Stomach smooth muscle (tissue), 2 donors: ENCODE measurements around the gene SART1.

Source experiments
- H3K27ac ChIP-seq: one replicate; pipeline ENCODE4 v1.7.0; 2013; ENCODE audit warnings: mild to moderate bottlenecking, low read length, inconsistent platforms
- H3K27me3 ChIP-seq, 2 donors: one replicate each; pipeline ENCODE4 v1.7.0; 2013; ENCODE audit warnings: low read length in 2 of 2; ENCODE audit not compliant: insufficient read depth in 2 of 2, control insufficient read depth in 1 of 2
- H3K36me3 ChIP-seq, 2 donors: one replicate each; pipeline ENCODE4 v1.7.0; 2013; ENCODE audit warnings: low read length in 2 of 2; ENCODE audit not compliant: control insufficient read depth in 2 of 2, insufficient read depth in 2 of 2
- H3K4me1 ChIP-seq: one replicate; pipeline ENCODE4 v1.7.0; 2013; ENCODE audit warnings: low read length; ENCODE audit not compliant: control insufficient read depth, insufficient read depth
- H3K4me3 ChIP-seq, 2 donors: one replicate each; pipeline ENCODE4 v1.7.0; 2013; ENCODE audit warnings: low read length in 2 of 2
- H3K9ac ChIP-seq, 2 donors: one replicate each; pipeline ENCODE4 v1.7.0; 2013; ENCODE audit warnings: low read length in 2 of 2, mild to moderate bottlenecking in 1 of 2
- H3K9me3 ChIP-seq, 2 donors: one replicate each; pipeline ENCODE4 v1.7.0; 2013; ENCODE audit warnings: low read length in 2 of 2; ENCODE audit not compliant: control insufficient read depth in 2 of 2
- donor health status: healthy.
- donor health status: Pancreatic carcinoma.

Gene SART1

DNA sequence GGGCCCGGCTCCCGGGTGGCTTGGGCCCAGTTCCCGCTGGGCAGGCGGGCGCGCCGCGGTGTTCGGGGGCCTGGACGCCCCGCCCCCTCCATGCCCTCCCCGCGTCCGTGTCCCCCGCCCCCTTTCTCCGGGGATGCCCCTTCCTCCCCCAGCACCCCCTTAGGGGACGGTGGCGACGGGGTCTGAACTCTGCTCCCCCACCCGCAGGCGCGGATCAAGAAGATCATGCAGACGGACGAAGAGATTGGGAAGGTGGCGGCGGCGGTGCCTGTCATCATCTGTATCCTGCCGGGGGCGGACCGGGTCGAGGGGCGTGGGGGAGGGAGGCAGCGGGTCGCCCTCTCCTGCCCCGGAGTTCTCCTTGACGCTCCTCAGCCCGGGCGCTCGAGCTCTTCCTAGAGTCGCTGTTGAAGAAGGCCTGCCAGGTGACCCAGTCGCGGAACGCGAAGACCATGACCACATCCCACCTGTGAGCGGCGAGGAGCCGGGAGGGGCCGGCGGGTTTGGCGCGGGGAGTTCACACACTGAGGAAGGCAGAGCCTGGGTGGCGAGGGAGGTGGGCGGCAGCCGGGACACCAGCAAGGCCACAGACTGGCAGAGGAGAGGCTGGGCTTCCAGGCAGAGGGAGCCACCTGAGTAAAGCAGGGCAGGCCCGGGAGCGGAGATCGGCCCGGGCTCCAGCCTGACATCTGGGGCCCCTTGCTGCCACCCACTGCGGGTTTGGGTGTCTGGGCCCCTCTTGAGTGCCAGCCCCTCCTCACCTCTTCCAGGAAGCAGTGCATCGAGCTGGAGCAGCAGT, 41.8 kb upstream of the SART1 start:
- H3K9me3 ChIP-seq = no peaks in the 10 kb centered on the region
- H3K27me3 ChIP-seq = no peaks in the 10 kb centered on the region
- peaks cover 13 to 14% of the 10 kb centered on the region in 2 donors for H3K36me3 ChIP-seq
- H3K4me3 ChIP-seq = peak overlapping the region; percentile 83 to 84
- peak overlapping the region; percentile 68 to 77 for H3K9ac ChIP-seq
- peaks cover 49% of the 10 kb centered on the region for H3K4me1 ChIP-seq
- peak overlapping the region; percentile 58 for H3K27ac ChIP-seq

DNA sequence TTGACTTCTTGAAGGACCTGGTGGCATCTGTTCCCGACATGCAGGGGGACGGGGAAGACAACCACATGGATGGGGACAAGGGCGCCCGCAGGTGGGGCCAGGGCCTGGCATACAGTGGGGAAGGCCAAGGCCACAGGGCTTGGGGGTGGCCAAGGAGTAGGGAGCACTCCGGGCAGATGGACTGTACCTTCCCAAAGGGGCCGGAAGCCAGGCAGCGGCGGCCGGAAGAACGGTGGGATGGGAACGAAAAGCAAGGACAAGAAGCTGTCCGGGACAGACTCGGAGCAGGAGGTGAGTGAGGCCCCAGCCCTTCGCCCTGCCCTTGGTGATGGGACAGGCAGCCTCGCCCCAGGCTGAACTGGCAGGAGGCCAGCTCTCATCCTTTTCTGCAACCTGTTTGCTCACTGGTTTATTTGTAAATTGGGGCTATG, 41.1 kb upstream of the SART1 start:
- peaks cover 13 to 14% of the 10 kb centered on the region in 2 donors for H3K36me3 ChIP-seq
- H3K4me3 ChIP-seq = peak overlapping the region; percentile 83 to 84
- peaks cover 42% of the 10 kb centered on the region for H3K4me1 ChIP-seq
- H3K9me3 ChIP-seq = no peaks in the 10 kb centered on the region
- peak overlapping the region; percentile 68 to 77 for H3K9ac ChIP-seq
- H3K27ac ChIP-seq = peak overlapping the region; percentile 31
- H3K27me3 ChIP-seq = no peaks in the 10 kb centered on the region

DNA sequence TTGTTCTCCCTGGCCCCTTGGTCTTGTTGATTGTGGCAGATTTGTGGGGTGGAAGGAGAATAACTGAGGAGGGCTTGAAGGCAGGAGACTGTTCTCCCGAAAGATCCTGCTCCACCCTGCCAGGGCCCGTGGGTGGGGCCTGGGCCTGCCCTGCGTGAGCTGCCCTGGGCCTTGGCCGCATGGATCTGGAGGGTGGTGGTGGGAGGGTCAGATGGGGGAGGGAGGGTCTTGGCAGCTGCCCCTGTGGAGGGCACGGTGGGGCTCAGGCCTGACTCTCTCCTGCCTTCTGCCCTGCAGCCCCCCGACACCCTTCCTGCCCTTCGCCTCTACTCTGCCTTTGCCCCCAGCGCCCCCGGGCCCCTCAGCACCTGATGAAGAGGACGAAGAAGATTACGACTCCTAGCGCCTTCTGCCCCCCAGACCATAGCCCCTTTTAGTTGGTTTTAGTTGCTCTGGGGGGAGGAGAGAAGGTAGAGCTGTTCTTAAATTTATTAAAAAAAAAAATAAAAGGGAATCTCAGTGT, 40.4 kb upstream of the SART1 start:
- Histone ChIP-seq H3K4me1 (peaks cover 35% of the 10 kb centered on the region), H3K4me3 (peak overlapping the region in 1 of 2 donors; percentile 83), H3K27ac (no peak overlapping the region), H3K36me3 (peaks cover 13 to 14% of the 10 kb centered on the region in 2 donors), H3K27me3 (no peaks in the 10 kb centered on the region), H3K9me3 (no peaks in the 10 kb centered on the region), H3K9ac (peak overlapping the region in 1 of 2 donors; percentile 77)

DNA sequence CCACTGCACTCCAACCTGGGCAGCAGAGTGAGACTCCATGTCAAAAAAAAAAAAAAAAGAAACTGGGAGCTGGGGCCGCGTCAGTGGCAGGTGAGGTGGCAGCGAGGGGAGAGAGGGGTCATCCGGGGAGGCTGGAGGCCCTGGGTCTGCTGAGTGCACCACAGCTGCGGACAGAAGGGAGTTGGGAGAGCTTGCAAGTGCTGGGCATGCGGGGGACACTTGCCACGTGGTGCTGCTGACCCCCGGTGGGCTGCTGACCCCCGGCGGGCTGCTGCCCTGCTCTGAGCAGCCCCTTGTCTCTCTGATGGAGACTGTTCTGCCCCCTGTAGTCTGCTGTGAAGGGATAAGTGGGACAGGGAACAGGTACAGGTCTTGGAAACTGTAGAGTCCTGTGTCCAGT, 39.7 kb upstream of the SART1 start:
- no peak overlapping the region for H3K4me3 ChIP-seq
- H3K9ac ChIP-seq = no peak overlapping the region
- H3K9me3 ChIP-seq = no peaks in the 10 kb centered on the region
- peaks cover 28% of the 10 kb centered on the region for H3K4me1 ChIP-seq
- H3K27ac ChIP-seq = no peak overlapping the region
- H3K36me3 ChIP-seq = peaks cover 13 to 14% of the 10 kb centered on the region in 2 donors
- no peaks in the 10 kb centered on the region for H3K27me3 ChIP-seq

DNA sequence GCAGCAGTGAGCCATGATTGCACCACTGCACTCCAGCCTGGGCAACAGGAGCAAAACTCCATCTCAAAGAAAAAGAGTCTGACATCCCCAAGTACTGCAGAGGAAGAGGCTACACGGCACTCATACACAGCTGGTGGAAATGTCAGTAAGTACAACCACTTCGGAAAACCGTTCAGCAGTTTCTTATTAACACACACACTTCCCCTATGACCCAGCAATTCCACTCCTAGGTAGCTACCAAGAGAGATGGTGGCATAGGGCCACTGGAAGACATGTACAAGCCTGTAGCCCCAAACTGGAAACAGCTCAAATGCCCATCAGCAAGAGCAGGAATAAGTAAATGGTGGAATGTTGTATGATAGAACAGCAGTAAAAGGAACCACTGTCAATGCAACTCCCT, 39.0 kb upstream of the SART1 start:
- H3K4me1 ChIP-seq = peaks cover 21% of the 10 kb centered on the region
- no peak overlapping the region for H3K4me3 ChIP-seq
- no peaks in the 10 kb centered on the region for H3K27me3 ChIP-seq
- no peak overlapping the region for H3K9ac ChIP-seq
- no peaks in the 10 kb centered on the region for H3K9me3 ChIP-seq
- H3K27ac ChIP-seq = no peak overlapping the region
- H3K36me3 ChIP-seq = peaks cover 8 to 12% of the 10 kb centered on the region in 2 donors

DNA sequence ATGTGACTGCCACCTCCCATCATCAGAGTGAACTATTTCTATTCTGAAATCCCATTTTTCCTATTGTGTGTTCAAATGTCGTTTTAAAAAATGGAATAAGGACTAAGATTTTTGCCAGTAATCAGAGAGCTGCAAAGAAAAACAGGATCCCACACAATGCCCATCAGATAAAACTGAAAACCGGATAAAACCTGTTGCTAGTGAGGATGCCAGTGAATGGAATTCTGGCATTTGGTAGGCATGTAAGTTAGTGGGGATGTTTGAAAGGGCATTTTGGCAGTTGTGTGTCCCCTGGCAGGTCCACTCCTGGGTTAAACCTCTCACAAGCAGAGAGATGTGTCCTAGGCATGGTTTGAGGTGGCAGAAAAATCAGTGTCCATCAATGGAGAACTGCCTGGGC, 36.1 kb upstream of the SART1 start:
- Histone ChIP-seq H3K27ac (no peak overlapping the region), H3K4me1 (peaks cover 6% of the 10 kb centered on the region), H3K27me3 (no peaks in the 10 kb centered on the region), H3K4me3 (no peak overlapping the region), H3K9ac (no peak overlapping the region), H3K36me3 (peaks cover 8 to 12% of the 10 kb centered on the region in 2 donors), H3K9me3 (no peaks in the 10 kb centered on the region)

DNA sequence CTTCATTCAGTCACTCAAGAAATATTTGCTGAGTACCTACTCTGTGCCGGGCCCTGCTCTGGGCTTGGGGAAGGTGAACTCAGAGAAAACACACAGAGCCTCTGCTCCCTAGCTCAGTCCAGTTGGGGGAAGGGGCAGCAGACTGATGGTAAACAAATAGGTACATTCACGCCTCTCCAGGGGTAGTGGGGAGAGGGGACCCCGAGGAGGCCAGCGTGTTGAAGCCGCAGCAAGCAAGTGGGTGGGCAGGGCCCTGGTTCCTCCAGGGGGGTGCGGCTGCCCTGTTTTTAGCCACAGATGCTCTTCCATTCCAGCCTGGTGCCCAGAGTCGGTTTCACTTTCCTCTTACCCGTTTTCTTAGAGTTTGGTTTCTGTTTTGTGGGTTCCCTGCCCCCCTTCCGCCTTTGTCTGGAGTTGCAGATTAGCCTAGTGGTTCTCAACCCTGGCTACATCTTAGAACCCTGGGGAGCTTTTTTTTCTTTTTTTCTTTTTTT, 33.6 kb upstream of the SART1 start:
- no peaks in the 10 kb centered on the region for H3K27me3 ChIP-seq
- peak overlapping the region in 1 of 2 donors; percentile 15 for H3K9ac ChIP-seq
- no peaks in the 10 kb centered on the region for H3K9me3 ChIP-seq
- H3K4me1 ChIP-seq = no peaks in the 10 kb centered on the region
- H3K27ac ChIP-seq = no peak overlapping the region
- H3K4me3 ChIP-seq = no peak overlapping the region
- peaks cover 0 to 3% of the 10 kb centered on the region in 2 donors for H3K36me3 ChIP-seq

DNA sequence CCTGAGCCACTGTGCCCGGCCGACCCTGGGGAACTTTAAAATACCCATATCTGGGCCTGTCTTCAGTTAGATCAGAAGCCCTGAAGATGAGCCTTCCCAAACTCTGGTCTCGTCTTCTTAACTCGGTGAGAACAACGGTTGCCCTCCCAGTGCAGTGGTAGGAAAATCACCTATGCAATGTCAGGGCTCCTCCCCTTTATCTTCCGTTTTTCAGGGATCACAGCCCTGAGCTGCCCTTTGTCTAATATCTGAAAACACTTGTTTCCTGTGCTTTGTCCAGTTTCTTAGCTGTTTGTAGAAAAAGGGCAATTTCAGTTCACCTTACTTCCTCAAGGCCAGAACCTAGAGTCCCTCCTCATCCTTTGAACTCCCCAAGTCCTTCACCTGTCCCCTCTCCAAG, 32.9 kb upstream of the SART1 start:
- Histone ChIP-seq H3K27ac (no peak overlapping the region), H3K4me1 (no peaks in the 10 kb centered on the region), H3K9ac (no peak overlapping the region), H3K4me3 (no peak overlapping the region), H3K9me3 (no peaks in the 10 kb centered on the region), H3K36me3 (no peaks in the 10 kb centered on the region), H3K27me3 (peaks cover 0 to 2% of the 10 kb centered on the region in 2 donors)

DNA sequence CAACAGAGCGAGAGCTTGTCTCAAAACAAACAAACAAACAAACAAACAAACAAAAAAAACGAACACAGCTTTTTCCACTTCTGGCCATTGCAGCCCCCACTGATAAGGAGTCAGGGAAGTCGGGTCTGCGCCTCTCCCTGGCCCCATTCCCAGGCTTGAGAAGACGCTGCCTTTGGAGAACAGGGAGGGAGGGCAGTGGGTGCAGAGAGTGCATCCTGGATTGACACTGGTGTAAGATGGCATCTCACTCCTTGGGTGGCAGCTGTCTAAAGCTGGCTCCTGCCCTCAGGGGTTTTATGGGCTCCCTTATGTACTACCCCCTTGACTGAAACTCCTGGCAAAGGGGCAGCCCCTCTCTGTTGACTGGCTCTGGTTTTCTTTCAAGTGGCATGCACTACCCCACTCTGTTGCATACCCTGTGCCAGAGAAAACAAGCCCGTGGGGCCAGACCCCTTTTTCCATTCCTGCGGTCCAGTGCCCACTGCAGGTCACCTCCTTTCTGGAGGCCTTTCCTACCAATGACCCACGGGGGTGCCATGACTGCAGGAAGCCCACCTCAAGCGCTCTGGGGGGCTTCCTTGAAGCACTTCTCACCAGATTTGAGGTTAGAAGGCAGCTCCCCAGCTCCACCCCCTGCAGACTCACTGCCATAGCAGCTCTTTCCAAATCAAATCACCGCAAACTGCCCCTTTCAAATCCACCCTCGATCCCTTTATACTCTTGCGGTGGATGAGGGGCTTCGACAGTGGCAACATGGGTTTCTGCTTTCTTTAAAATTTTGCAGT, 29.6 kb upstream of the SART1 start:
- Histone ChIP-seq H3K27ac (no peak overlapping the region), H3K36me3 (no peaks in the 10 kb centered on the region), H3K4me3 (no peak overlapping the region), H3K9ac (no peak overlapping the region), H3K4me1 (no peaks in the 10 kb centered on the region), H3K9me3 (no peaks in the 10 kb centered on the region), H3K27me3 (peaks cover 0 to 2% of the 10 kb centered on the region in 2 donors)

DNA sequence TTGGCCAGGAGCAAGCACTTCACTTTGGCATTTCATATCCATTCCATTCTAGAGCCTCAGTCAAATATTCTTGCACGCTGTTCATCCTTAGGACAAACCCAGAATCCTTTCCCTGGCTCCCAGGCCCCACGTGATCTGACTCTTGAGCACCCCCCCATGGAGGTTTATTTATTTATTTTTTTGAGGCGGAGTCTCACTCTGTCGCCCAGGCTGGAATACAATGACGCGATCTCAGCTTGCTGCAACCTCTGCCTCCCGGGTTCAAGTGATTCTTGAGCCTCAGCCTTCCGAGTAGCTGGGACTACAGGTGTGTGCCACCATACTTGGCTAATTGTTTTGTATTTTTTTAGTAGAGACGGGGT, 29.0 kb upstream of the SART1 start:
- H3K36me3 ChIP-seq = no peaks in the 10 kb centered on the region
- no peak overlapping the region for H3K27ac ChIP-seq
- no peaks in the 10 kb centered on the region for H3K4me1 ChIP-seq
- no peak overlapping the region for H3K4me3 ChIP-seq
- no peaks in the 10 kb centered on the region for H3K9me3 ChIP-seq
- H3K9ac ChIP-seq = no peak overlapping the region
- H3K27me3 ChIP-seq = peaks cover 0 to 2% of the 10 kb centered on the region in 2 donors
